Glomerular visceral epithelial cell (primary cell): ENCODE measurements around the gene CXCL11.
"Not testable (repeated sequence)": the region's sequence is repeated elsewhere in the genome, so short reads cannot be mapped to it uniquely, and the experiment has no call there.

Source experiments
- DNase-seq: peaks from one replicate; pipeline ENCODE4 v3.0.0-alpha.2; 2016; ENCODE audit errors: extremely low spot score

CXCL11 gene

DNA sequence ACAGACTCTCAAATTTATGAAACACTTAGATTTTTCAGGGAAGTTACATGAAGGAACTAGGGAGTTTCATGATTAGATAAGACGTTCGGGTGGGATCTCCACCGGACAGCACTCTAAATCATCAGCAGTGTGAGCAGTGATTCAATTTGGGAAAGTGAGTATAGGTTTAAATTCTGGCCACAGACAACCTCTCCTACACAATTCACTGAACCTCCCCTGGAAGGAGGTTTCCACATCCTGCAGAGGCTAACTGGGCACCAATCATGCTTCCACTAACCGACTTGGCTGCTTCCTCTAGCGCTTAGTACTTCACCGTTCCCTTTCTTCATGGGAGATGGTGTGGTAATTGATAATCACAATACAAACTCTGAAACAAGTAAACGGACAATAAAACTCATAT, 34.2 kb downstream of the CXCL11 start:
- no peak for DNase-seq

DNA sequence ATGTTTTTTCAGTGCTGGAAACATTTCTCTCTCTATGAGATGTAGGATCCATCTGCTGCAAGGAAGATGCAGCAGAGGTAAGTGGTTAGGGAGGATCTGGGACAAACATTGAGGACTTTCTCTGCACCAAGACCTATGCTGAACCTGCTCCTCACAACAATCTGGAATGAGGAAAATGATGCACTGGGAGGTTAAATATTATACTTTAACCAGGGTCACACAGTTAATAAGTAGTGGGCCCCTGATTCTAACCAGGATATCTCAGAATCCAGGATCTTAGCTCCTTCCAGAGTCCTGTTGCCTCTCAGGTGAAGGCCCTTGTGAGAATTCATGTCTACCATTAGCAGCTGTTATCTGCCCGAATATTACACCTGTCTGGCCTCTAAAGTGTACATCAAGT, 35.6 kb downstream of the CXCL11 start:
- no peak for DNase-seq

DNA sequence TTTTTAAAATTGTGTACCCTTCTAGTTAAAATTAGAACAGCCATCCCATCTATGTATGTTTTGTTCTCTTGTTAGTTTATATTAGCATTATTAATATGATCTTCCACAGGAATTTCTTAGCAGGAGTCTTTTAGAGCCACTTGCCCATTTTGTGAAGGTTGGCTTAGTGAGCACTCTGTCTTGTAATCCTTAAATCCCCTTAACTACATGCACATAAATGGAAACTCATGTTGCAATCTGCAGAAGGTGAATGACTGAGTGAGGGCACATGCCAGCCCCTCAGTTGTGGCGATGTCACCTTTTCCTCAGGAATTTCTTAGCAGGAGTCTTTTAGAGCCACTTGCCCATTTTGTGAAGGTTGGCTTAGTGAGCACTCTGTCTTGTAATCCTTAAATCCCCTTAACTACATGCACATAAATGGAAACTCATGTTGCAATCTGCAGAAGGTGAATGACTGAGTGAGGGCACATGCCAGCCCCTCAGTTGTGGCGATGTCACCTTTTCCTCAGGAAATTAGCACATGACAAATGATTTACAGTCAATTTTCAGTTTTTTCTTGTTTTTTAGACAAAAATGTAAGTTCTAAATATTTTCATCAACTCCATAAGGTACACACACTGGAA, 37.2 kb downstream of the CXCL11 start:
- DNase-seq = not testable (repeated sequence)

DNA sequence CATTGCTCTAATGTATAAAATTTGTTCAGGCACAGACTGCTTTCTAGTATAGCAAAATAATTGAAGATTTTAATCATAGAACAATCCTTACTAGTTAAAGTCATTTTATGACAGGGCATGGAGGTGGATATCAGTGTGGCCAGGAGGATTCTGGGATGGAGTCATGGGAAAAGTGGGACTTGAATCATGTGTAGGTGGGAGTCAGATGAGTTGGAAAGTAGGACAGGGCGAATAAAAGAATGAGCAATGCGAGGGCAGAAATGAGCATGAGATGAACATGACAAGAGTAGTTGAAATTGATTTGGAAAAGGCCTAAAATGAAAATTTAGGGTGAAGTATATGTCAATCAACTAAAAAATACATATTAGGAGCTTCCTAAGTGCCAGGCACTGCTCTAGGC, 37.9 kb downstream of the CXCL11 start:
- DNase-seq = no peak

DNA sequence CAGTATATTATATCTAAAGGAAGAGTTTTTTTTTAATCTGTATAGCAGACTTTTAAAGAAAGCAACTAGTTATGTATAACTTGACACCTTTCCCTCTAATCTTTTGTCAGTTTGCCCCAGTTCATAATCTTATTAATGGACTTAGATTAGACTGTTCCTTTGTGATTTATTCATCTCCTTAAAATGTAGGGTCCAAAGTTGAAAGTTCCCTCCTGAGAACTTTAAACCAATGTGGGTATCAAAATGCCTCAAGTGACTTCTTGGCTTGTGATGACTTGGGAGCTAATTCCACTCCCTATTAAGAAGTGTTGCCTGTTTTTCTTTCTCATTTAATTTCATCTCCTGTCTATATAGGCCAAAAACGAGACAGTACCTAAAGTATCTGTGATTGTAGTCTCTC, 38.8 kb downstream of the CXCL11 start:
- DNase-seq = no peak

DNA sequence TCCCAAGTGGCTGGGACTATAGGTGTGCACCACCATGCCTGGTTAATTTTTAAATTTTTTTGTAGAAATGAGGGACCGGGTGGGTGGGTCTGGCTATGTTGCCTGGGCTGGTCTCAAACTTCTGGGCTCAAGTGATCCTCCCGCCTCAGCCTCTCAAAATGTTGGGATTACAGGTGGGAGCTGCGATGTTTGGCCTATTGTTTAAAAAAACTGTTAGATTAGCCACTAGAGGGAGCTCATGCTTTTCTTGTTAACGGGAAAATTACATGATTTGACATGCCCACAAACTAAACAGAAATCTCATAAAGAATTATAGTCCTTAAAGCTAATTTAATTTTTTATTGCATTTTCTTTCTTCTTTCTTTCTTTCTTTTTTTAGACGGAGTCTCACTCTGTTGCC, 40.1 kb downstream of the CXCL11 start:
- DNase-seq = peak; percentile 53

DNA sequence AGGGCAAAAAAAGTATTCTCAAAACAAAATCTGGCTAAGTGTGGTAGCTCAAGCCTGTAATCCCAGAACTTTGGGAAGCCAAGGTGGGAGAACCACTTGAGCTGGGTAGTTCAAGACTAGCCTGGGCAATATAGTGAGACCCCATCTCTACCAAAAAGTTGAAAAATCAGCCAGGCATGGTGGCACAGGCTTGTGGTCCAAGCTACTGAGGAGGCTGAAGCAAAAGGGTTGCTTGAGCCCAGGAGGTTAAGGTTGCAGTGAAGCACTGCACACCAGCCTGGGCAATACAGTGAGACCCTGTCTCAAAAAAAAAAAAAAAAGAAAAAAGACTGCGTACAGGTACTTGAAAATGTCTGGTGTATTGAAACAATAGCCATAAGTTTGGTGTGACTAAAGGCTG, 43.4 kb downstream of the CXCL11 start:
- no peak for DNase-seq

DNA sequence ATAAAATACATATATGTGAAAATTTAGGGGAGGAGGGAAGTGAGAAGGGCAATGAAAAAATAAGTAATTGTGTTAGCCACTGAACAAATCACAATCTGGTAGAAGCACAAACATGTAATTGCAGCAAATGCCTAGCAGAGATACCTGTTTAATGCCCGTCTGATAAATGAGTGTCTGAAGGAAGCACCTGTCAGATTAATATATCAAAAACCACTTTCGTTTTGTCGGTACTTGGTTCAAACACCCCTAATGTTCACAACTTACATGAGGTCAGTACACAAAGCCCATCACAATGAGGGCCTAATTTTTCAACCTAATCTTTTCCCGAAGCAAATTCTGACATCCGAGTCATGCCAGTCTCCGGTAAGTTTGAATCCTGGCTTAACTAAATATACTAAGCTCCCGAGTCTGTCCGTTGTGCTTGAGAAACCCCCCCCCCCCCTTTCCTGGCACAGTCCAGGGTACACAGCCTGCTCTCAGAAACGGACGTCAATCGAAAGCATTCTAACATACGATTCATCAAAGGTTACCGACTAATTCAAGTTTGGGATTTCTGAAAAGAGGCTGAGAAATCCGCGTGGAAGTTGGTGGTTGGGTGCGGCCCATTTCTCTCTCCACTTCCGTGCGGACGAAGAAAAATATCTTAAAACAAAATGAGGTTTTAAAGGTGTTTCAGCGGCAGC, 45.9 kb downstream of the CXCL11 start:
- peak; percentile 4 for DNase-seq

DNA sequence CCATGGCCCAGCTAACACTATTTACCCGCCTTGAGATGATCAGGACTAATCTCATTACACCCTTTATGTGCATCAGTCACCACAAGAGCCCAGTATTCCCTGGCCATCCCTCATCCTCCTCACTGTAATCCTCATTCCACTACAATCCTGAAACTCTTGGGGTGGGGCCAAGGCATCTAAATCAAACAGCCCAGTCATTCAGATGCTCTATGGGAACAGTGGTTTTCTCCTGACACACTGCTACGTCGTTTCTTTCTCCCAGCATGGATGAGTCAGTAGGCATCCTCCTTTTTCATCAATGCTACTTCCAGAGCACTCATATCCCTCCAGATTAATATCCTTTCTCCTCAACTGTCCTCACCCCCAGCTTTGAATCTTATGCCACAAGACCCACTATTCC, 50.8 kb downstream of the CXCL11 start:
- peak; percentile 56 for DNase-seq
